ENCODE data around the gene PDZRN3. TPM values are rescaled to one million over a fixed set of nuclear protein-coding genes. Genes with fewer than 3 reads are reported as not detected.

The PDZRN3 gene
- total RNA-seq, 1 experiment from 2014 or later = 12.5 TPM

DNA sequence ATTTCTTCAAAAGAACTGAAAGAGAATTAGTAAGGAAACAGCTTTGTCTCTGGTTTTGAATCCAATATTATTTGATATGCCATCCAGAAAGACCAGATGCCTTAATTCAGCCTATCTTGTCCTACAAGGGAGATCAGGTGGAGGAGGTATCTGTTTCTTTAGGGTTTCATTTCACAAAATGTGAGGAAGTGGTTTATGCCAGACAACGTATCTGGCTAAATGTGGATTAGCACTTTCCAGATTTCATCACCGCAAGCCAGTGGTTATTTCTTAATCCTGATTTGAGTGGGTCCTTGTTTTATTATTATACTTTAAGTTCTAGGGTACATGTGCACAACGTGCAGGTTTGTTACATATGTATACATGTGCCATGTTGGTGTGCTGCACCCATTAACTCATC lies 292.2 kb downstream of the PDZRN3 start:
- Mint-ChIP-seq H3K36me3 (ENCODE audit: insufficient read depth, unreplicated experiment) (no peaks in the 10 kb centered on the region), H3K27ac (ENCODE audit: unreplicated experiment) (no peak overlapping the region), H3K9me3 (ENCODE audit: unreplicated experiment) (peaks cover 7% of the 10 kb centered on the region), H3K4me1 (ENCODE audit: low read depth, unreplicated experiment) (no peaks in the 10 kb centered on the region), H3K27me3 (ENCODE audit: insufficient read depth, unreplicated experiment) (peaks cover 5% of the 10 kb centered on the region), H3K4me3 (ENCODE audit: unreplicated experiment) (no peak overlapping the region)
- no peaks in the 10 kb centered on the region for H3K9me3 ChIP-seq
- TF ChIP-seq, protein P1, sequence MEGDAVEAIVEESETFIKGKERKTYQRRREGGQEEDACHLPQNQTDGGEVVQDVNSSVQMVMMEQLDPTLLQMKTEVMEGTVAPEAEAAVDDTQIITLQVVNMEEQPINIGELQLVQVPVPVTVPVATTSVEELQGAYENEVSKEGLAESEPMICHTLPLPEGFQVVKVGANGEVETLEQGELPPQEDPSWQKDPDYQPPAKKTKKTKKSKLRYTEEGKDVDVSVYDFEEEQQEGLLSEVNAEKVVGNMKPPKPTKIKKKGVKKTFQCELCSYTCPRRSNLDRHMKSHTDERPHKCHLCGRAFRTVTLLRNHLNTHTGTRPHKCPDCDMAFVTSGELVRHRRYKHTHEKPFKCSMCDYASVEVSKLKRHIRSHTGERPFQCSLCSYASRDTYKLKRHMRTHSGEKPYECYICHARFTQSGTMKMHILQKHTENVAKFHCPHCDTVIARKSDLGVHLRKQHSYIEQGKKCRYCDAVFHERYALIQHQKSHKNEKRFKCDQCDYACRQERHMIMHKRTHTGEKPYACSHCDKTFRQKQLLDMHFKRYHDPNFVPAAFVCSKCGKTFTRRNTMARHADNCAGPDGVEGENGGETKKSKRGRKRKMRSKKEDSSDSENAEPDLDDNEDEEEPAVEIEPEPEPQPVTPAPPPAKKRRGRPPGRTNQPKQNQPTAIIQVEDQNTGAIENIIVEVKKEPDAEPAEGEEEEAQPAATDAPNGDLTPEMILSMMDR (IDR thresholded peaks at IDR 0.05; ENCODE audit: insufficient read depth in 1 of 2, low read depth in 1 of 2, low read length in 1 of 2, severe bottlenecking in 1 of 2, unreplicated experiment in 1 of 2) = no peak
- no TSS peak for BruUV-seq (replicated peaks)
- intact Hi-C loops (cut with micrococcal nuclease; ENCODE audit: unreplicated experiment) = no loop called here
- no peaks in the 10 kb centered on the region for H3K27me3 ChIP-seq (replicated peaks; ENCODE audit: control insufficient read depth, insufficient read depth, low read length)
- H3K36me3 ChIP-seq (ENCODE audit: control insufficient read depth, insufficient read depth, low read length) = no peaks in the 10 kb centered on the region
- H3K4me1 ChIP-seq = no peaks in the 10 kb centered on the region
- CTCF ChIA-PET = no interaction called here
- POLR2A ChIA-PET = no interaction called here
- no peak overlapping the region for H3K4me3 ChIP-seq (ENCODE audit: low read depth, low read length)
- DNase-seq = no peak
